SK-N-SH (cell line): ENCODE data around the gene BCL11A. TPM values are rescaled to one million over a fixed set of nuclear protein-coding genes. Genes with fewer than 3 reads are reported as not detected.

Experiments used
- CTCF ChIA-PET: fragments of 300-600, 350-600 bp; formaldehyde crosslinking; extraction: SDS; loops from one replicate; lab custom pipeline; 2021; lab: Yijun Ruan, JAX
- POLR2A ChIA-PET: fragments of 350-600 bp; sonication (Branson Sonifier 250); formaldehyde crosslinking; extraction: SDS; loops from one replicate; lab custom pipeline; 2020; ENCODE audit warnings: antibody characterized with exemption, inconsistent platforms; lab: Yijun Ruan, JAX
- DNase-seq: peaks from one replicate; pipeline ENCODE4 v3.0.0; 2012
- H2AFZ ChIP-seq: fragments of 200-600 bp; sonication (generic); 2 replicates; pipeline ENCODE4 v1.8.1; 2016; ENCODE audit warnings: antibody characterized with exemption, mild to moderate bottlenecking, low read depth
- H3F3A ChIP-seq: fragments of 200-600 bp; sonication (generic); replicated peaks from 2 replicates; pipeline ENCODE3; 2016; ENCODE audit warnings: antibody characterized with exemption, mild to moderate bottlenecking; ENCODE audit not compliant: insufficient read depth
- H3K27ac ChIP-seq, 2 experiments: fragments of 200-500 bp in 1 of 2; fragments of 200-600 bp in 1 of 2; sonication (Bioruptor generic) in 1 of 2; sonication (generic), shearing (Covaris generic) in 1 of 2; 2 replicates each; pipeline versions ENCODE4 v1.5.1 to v1.6.1; 2014 to 2016; ENCODE audit warnings: low read depth in 2 of 2, inconsistent platforms in 1 of 2, low read length in 1 of 2, mild to moderate bottlenecking in 1 of 2, mixed read lengths in 1 of 2
- H3K27me3 ChIP-seq: fragments of 200-600 bp; sonication (generic), shearing (Covaris generic); 2 replicates; pipeline ENCODE4 v1.6.1; 2016; ENCODE audit warnings: mixed run types; ENCODE audit not compliant: insufficient read depth
- H3K36me3 ChIP-seq, 2 experiments: fragments of 200-500 bp in 1 of 2; fragments of 200-600 bp in 1 of 2; sonication (Bioruptor generic) in 1 of 2; sonication (generic) in 1 of 2; replicated peaks in 1 of 2; 2 replicates each; pipeline versions ENCODE3 to v1.5.1; 2014 to 2016; ENCODE audit warnings: low read length in 1 of 2, mild to moderate bottlenecking in 1 of 2; ENCODE audit not compliant: insufficient read depth in 2 of 2, control insufficient read depth in 1 of 2
- H3K4me1 ChIP-seq, 2 experiments: fragments of 200-500 bp in 1 of 2; fragments of 200-600 bp in 1 of 2; sonication (Bioruptor generic) in 1 of 2; sonication (generic), shearing (Covaris generic) in 1 of 2; 2 replicates each; pipeline versions ENCODE4 v1.5.1 to v1.6.1; 2014 to 2016; ENCODE audit warnings: low read depth in 1 of 2, low read length in 1 of 2, mixed run types in 1 of 2; ENCODE audit not compliant: insufficient read depth in 2 of 2, control insufficient read depth in 1 of 2
- H3K4me2 ChIP-seq: fragments of 200-600 bp; sonication (generic), shearing (Covaris generic); 2 replicates; pipeline ENCODE4 v1.6.1; 2017; ENCODE audit warnings: mixed run types
- H3K4me3 ChIP-seq, 2 experiments: fragments of 200-500 bp in 1 of 2; fragments of 200-600 bp in 1 of 2; sonication (Bioruptor generic) in 1 of 2; sonication (generic), shearing (Covaris generic) in 1 of 2; 2 replicates each; pipeline versions ENCODE4 v1.5.1 to v1.8.1; 2014 to 2016; ENCODE audit warnings: low read depth in 2 of 2, inconsistent platforms in 1 of 2, low read length in 1 of 2, mild to moderate bottlenecking in 1 of 2, mixed read lengths in 1 of 2, moderate library complexity in 1 of 2
- H3K79me2 ChIP-seq: fragments of 200-600 bp; sonication (generic); 2 replicates; pipeline ENCODE4 v1.8.1; 2017; ENCODE audit warnings: mild to moderate bottlenecking; ENCODE audit not compliant: insufficient read depth
- H3K9ac ChIP-seq: fragments of 200-600 bp; sonication (generic); 2 replicates; pipeline ENCODE4 v1.6.1; 2017; ENCODE audit warnings: mixed run types
- H3K9me2 ChIP-seq: fragments of 200-600 bp; sonication (generic); 2 replicates; pipeline ENCODE4 v1.6.1; 2017; ENCODE audit warnings: mixed run types
- H3K9me3 ChIP-seq: fragments of 200-600 bp; sonication (generic); 2 replicates; pipeline ENCODE4 v1.6.1; 2017; ENCODE audit warnings: mixed run types, mild to moderate bottlenecking, moderate library complexity
- H4K20me1 ChIP-seq: fragments of 200-600 bp; sonication (generic); 2 replicates; pipeline ENCODE4 v1.6.1; 2017; ENCODE audit warnings: mild to moderate bottlenecking, mixed run types; ENCODE audit not compliant: insufficient read depth
- EP300 ChIP-seq, 2 experiments: IDR thresholded peaks; 2 replicates each; pipeline versions ENCODE4 v1.4.0 to v1.6.1; 2012; ENCODE audit warnings: borderline replicate concordance in 1 of 2, low read depth in 1 of 2, low read length in 1 of 2
- FOXJ3 ChIP-seq: sonication (generic); formaldehyde crosslinking; IDR thresholded peaks from 2 replicates; pipeline ENCODE4 v1.5.1; 2020; ENCODE audit warnings: mild to moderate bottlenecking, missing genetic modification reagents
- MXI1 ChIP-seq: IDR thresholded peaks from 2 replicates; pipeline ENCODE4 v1.6.1; 2012; ENCODE audit warnings: mild to moderate bottlenecking, low read depth, low read length, improper control_type of control experiment
- NRF1 ChIP-seq: IDR thresholded peaks from 2 replicates; pipeline ENCODE4 v1.6.1; 2012; ENCODE audit warnings: low read depth, mild to moderate bottlenecking, low read length
- RAD21 ChIP-seq: IDR thresholded peaks from 2 replicates; pipeline ENCODE4 v1.6.1; 2012; ENCODE audit warnings: mild to moderate bottlenecking, low read length
- SMC3 ChIP-seq: IDR thresholded peaks from 2 replicates; pipeline ENCODE4 v1.6.1; 2012; ENCODE audit warnings: low read depth, low read length, improper control_type of control experiment
- TAF1 ChIP-seq: IDR thresholded peaks from 2 replicates; pipeline ENCODE4 v1.6.1; 2012; ENCODE audit warnings: low read depth, mild to moderate bottlenecking, low read length, moderate library complexity, borderline replicate concordance
- TCF12 ChIP-seq: IDR thresholded peaks from 2 replicates; pipeline ENCODE4 v1.4.0; 2012
- TEAD4 ChIP-seq: IDR thresholded peaks from 2 replicates; pipeline ENCODE4 v1.4.0; 2012; ENCODE audit warnings: mild to moderate bottlenecking, borderline replicate concordance; ENCODE audit not compliant: insufficient read depth
- YY1 ChIP-seq: IDR thresholded peaks from 2 replicates; pipeline ENCODE4 v1.4.0; 2012; ENCODE audit warnings: low read depth, mild to moderate bottlenecking
- polyA plus RNA-seq, 3 experiments: library from polyadenylated mRNA; depleted of rRNA; stranded (reverse); fragments of >200 nt; gene quantifications; 2 replicates each; pipeline ENCODE4 v1.2.3, GENCODE V29; 2012
- TF ChIP-seq, protein P1 (sequence below): fragments of 150-350 bp; IDR thresholded peaks from 2 replicates; pipeline ENCODE4 v1.6.1; 2016; ENCODE audit warnings: mild to moderate bottlenecking, low read depth, low read length
- TF ChIP-seq, protein P2 (sequence below): IDR thresholded peaks from 2 replicates; pipeline ENCODE4 v1.4.0; 2012; ENCODE audit warnings: low read depth
- TF ChIP-seq, protein P3 (sequence below): IDR thresholded peaks from 2 replicates; pipeline ENCODE4 v1.6.1; 2012; ENCODE audit warnings: mild to moderate bottlenecking, low read depth, low read length, moderate library complexity
- TF ChIP-seq, protein P4 (sequence below): fragments of 200-600 bp; sonication (generic); IDR thresholded peaks from 2 replicates; pipeline ENCODE4 v1.6.1; 2017; ENCODE audit warnings: antibody characterized with exemption, mild to moderate bottlenecking, moderate library complexity

The BCL11A gene
- polyA plus RNA-seq, 1 of the 3 experiments (the other 2 are of a cell fraction) = 1.9 TPM

DNA sequence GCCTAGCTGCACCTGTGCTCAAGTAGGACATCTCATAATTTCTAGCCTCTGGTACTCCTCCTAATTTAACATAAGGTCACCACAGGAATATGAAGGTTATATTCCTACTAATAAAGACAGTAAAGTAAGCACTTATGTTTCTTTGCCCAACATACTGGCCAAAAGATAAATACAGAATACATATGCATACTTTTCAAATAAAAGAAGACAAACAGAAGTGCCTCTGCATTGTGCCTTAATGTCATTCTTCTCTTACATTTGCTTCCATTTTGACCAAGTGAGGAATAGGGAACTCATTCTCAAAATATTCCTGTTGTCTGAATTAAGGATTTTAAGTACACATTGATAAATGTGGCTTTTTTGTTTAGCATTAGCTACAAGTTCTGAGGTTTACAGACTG, 5.6 kb downstream of the BCL11A start:
- Histone ChIP-seq H2AFZ (no peak overlapping the region), H3K4me2 (no peak overlapping the region), H3K4me3 (no peak overlapping the region), H3K4me1 (peaks cover 0 to 21% of the 10 kb centered on the region in 2 experiments; a peak in 1 of 4 replicates), H3K9me2 (no peaks in the 10 kb centered on the region), H3F3A (peaks cover 2% of the 10 kb centered on the region), H3K36me3 (peaks cover 4 to 16% of the 10 kb centered on the region in 2 experiments), H3K9ac (no peak overlapping the region), H3K9me3 (no peaks in the 10 kb centered on the region), H3K79me2 (peaks cover 55% of the 10 kb centered on the region), H4K20me1 (no peaks in the 10 kb centered on the region), H3K27ac (no peak overlapping the region), H3K27me3 (no peaks in the 10 kb centered on the region)
- ChIA-PET CTCF (no interaction called here), POLR2A (no interaction called here)
- DNase-seq = no peak
- no peak for TF ChIP-seq SMC3
- TF ChIP-seq NRF1 = no peak
- no peak for TF ChIP-seq YY1
- TF ChIP-seq, protein P1, sequence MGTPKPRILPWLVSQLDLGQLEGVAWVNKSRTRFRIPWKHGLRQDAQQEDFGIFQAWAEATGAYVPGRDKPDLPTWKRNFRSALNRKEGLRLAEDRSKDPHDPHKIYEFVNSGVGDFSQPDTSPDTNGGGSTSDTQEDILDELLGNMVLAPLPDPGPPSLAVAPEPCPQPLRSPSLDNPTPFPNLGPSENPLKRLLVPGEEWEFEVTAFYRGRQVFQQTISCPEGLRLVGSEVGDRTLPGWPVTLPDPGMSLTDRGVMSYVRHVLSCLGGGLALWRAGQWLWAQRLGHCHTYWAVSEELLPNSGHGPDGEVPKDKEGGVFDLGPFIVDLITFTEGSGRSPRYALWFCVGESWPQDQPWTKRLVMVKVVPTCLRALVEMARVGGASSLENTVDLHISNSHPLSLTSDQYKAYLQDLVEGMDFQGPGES = no peak
- TF ChIP-seq, protein P2, sequence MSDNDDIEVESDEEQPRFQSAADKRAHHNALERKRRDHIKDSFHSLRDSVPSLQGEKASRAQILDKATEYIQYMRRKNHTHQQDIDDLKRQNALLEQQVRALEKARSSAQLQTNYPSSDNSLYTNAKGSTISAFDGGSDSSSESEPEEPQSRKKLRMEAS = no peak
- TF ChIP-seq, protein P3, sequence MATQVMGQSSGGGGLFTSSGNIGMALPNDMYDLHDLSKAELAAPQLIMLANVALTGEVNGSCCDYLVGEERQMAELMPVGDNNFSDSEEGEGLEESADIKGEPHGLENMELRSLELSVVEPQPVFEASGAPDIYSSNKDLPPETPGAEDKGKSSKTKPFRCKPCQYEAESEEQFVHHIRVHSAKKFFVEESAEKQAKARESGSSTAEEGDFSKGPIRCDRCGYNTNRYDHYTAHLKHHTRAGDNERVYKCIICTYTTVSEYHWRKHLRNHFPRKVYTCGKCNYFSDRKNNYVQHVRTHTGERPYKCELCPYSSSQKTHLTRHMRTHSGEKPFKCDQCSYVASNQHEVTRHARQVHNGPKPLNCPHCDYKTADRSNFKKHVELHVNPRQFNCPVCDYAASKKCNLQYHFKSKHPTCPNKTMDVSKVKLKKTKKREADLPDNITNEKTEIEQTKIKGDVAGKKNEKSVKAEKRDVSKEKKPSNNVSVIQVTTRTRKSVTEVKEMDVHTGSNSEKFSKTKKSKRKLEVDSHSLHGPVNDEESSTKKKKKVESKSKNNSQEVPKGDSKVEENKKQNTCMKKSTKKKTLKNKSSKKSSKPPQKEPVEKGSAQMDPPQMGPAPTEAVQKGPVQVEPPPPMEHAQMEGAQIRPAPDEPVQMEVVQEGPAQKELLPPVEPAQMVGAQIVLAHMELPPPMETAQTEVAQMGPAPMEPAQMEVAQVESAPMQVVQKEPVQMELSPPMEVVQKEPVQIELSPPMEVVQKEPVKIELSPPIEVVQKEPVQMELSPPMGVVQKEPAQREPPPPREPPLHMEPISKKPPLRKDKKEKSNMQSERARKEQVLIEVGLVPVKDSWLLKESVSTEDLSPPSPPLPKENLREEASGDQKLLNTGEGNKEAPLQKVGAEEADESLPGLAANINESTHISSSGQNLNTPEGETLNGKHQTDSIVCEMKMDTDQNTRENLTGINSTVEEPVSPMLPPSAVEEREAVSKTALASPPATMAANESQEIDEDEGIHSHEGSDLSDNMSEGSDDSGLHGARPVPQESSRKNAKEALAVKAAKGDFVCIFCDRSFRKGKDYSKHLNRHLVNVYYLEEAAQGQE = no peak
- TF ChIP-seq TEAD4 = no peak
- TF ChIP-seq EP300 (IDR thresholded peaks at IDR 0.05; ENCODE audit: borderline replicate concordance in 1 of 2, low read depth in 1 of 2, low read length in 1 of 2) = no peak
- TF ChIP-seq TAF1 = no peak
- no peak for TF ChIP-seq RAD21
- TF ChIP-seq, protein P4, sequence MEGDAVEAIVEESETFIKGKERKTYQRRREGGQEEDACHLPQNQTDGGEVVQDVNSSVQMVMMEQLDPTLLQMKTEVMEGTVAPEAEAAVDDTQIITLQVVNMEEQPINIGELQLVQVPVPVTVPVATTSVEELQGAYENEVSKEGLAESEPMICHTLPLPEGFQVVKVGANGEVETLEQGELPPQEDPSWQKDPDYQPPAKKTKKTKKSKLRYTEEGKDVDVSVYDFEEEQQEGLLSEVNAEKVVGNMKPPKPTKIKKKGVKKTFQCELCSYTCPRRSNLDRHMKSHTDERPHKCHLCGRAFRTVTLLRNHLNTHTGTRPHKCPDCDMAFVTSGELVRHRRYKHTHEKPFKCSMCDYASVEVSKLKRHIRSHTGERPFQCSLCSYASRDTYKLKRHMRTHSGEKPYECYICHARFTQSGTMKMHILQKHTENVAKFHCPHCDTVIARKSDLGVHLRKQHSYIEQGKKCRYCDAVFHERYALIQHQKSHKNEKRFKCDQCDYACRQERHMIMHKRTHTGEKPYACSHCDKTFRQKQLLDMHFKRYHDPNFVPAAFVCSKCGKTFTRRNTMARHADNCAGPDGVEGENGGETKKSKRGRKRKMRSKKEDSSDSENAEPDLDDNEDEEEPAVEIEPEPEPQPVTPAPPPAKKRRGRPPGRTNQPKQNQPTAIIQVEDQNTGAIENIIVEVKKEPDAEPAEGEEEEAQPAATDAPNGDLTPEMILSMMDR = no peak
- TF ChIP-seq FOXJ3 = no peak
- TF ChIP-seq TCF12 = no peak
- no peak for TF ChIP-seq MXI1
